Measurements from ENCODE around the gene B3GNT5.

DNA sequence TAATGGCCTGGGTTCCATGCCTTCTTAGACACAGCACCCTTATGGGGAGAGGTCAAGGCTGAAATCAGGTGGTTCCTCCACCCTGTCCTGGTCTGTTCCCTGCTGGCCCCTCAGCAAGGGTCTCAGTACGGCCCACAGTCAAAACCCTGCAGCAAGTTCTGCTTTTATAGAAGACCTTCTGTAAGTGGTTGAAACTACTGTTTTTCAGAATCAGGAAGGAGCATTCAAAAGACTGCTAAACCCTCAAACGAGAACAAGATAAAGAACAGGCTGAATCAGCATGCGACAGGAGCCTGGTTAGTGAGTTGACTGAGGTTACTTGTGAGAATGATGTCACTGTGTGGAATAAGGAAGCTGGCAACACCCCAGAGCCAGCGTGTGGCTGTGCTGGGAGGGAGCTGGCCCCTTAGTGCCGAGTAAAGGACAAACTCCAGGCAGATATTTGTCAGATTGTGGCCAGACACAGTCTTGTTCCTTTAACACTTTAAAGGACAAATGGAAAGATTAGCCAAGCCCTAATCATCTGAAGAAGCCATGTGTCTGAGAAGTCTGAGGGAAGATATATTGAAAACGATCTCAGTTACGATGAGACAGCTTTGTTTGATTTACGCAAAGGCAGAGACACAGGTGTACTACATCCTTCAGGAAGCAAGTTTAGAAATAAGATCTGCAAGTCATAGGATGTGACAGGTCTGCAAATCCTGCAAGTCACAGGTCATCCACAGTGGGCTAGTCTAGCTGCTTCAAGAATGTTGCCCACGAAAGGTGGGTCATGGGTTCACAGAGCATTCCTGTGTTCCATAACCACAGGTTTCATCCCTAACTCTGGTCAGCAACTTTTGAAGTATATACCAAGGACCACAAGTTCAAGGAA lies 54.0 kb downstream of the B3GNT5 start:
- TF ChIP-seq, protein P1, sequence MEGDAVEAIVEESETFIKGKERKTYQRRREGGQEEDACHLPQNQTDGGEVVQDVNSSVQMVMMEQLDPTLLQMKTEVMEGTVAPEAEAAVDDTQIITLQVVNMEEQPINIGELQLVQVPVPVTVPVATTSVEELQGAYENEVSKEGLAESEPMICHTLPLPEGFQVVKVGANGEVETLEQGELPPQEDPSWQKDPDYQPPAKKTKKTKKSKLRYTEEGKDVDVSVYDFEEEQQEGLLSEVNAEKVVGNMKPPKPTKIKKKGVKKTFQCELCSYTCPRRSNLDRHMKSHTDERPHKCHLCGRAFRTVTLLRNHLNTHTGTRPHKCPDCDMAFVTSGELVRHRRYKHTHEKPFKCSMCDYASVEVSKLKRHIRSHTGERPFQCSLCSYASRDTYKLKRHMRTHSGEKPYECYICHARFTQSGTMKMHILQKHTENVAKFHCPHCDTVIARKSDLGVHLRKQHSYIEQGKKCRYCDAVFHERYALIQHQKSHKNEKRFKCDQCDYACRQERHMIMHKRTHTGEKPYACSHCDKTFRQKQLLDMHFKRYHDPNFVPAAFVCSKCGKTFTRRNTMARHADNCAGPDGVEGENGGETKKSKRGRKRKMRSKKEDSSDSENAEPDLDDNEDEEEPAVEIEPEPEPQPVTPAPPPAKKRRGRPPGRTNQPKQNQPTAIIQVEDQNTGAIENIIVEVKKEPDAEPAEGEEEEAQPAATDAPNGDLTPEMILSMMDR (conservative IDR thresholded peaks at IDR 0.05; ENCODE audit: low read depth, low read length) = no peak
- no peak for TF ChIP-seq EZH2 (IDR thresholded peaks at IDR 0.05; ENCODE audit: borderline replicate concordance, low read depth, low read length, poor library complexity, severe bottlenecking)
